GM19328 (cell line): ENCODE measurements around the gene SRGN.

Source experiments
- ATAC-seq: cut with Tn5 transposase; IDR thresholded peaks from one replicate; pipeline ENCODE4 v1.9.1; 2021; ENCODE audit warnings: mild to moderate bottlenecking, moderate library complexity; ENCODE audit not compliant: unreplicated experiment

The SRGN gene

GRCh38 chr10:69089638-69090599, 2.0 kb downstream of the SRGN start:
- ATAC-seq = no peak

GRCh38 chr10:69090685-69091084, 2.8 kb downstream of the SRGN start:
- no peak for ATAC-seq

- no peak for ATAC-seq
These were observed 3.3 kb downstream of the SRGN start for GRCh38 chr10:69091143-69091651.

- ATAC-seq = no peak
These were observed 5.3 kb downstream of the SRGN start for GRCh38 chr10:69092959-69093850.

GRCh38 chr10:69093933-69094332, 6.0 kb downstream of the SRGN start:
- ATAC-seq = no peak

GRCh38 chr10:69096045-69096444, 8.1 kb downstream of the SRGN start:
- ATAC-seq = no peak

GRCh38 chr10:69097729-69098128, 9.8 kb downstream of the SRGN start:
- ATAC-seq = no peak

GRCh38 chr10:69100136-69100872, 12.4 kb downstream of the SRGN start:
- ATAC-seq = no peak

- no peak for ATAC-seq
These were observed 13.7 kb downstream of the SRGN start for GRCh38 chr10:69101451-69102095.

GRCh38 chr10:69102440-69102839, 14.5 kb downstream of the SRGN start:
- no peak for ATAC-seq

GRCh38 chr10:69103784-69104183, 15.9 kb downstream of the SRGN start:
- no peak for ATAC-seq

- ATAC-seq = no peak
These were observed 17.3 kb downstream of the SRGN start for GRCh38 chr10:69104994-69105790.

- no peak for ATAC-seq
These were observed 19.2 kb downstream of the SRGN start for GRCh38 chr10:69107176-69107490.

GRCh38 chr10:69107699-69108098, 19.8 kb downstream of the SRGN start:
- no peak for ATAC-seq

GRCh38 chr10:69119896-69120295, 32.0 kb downstream of the SRGN start:
- no peak for ATAC-seq

- ATAC-seq = no peak
These were observed 35.4 kb downstream of the SRGN start for GRCh38 chr10:69123306-69123746.

- ATAC-seq = peak; percentile 82
These were observed 36.1 kb downstream of the SRGN start, which contains the start of gene VPS26A for GRCh38 chr10:69123747-69124562. Gene VPS26A, plus strand, starts transcription at chr10:69124178. Its CDS starts 100 bp downstream, at chr10:69124278.

GRCh38 chr10:69124563-69125268, 36.8 kb downstream of the SRGN start:
- ATAC-seq = peak; percentile 22
